ENCODE measurements around the gene ACTR3. TPM values are rescaled to one million over a fixed set of nuclear protein-coding genes. Genes with fewer than 3 reads are reported as not detected.
"Not testable (repeated sequence)": the region's sequence is repeated elsewhere in the genome, so short reads cannot be mapped to it uniquely, and the experiment has no call there.

Gene ACTR3
- total RNA-seq, 1 donor from 2014 or later, result 173 TPM

GRCh38 chr2:113940891-113941290 is 51.0 kb downstream of the ACTR3 start:
- no peak for ATAC-seq
- intact Hi-C loops (cut with DNase I), result no loop called here
- no peak for DNase-seq (ENCODE audit: low spot score)

- intact Hi-C loops (cut with DNase I); DNase-seq (ENCODE audit: low spot score); ATAC-seq: not testable (repeated sequence)
These were observed 55.9 kb downstream of the ACTR3 start for GRCh38 chr2:113945784-113946183.

- DNase-seq (ENCODE audit: low spot score); intact Hi-C loops (cut with DNase I); ATAC-seq: not testable (repeated sequence)
These were observed 61.0 kb downstream of the ACTR3 start for GRCh38 chr2:113950906-113951305.

GRCh38 chr2:113961000-113961399 is 71.1 kb downstream of the ACTR3 start:
- DNase-seq (ENCODE audit: low spot score) (no peak), ATAC-seq (no peak)
- intact Hi-C loops (cut with DNase I), result no loop called here

GRCh38 chr2:113962692-113963480 is 73.0 kb downstream of the ACTR3 start:
- no peak for DNase-seq (ENCODE audit: low spot score)
- ATAC-seq, result peak; percentile 38
- intact Hi-C loops (cut with DNase I), result no loop called here

- ATAC-seq, result no peak
- no peak for DNase-seq (ENCODE audit: low spot score)
- intact Hi-C loops (cut with DNase I), result no loop called here
These were observed 74.1 kb downstream of the ACTR3 start for GRCh38 chr2:113963965-113964364.

- DNase-seq (ENCODE audit: low spot score), result no peak
- ATAC-seq, result no peak
- intact Hi-C loops (cut with DNase I), result no loop called here
These were observed 74.5 kb downstream of the ACTR3 start for GRCh38 chr2:113964436-113964835.

GRCh38 chr2:113965228-113965627 is 75.3 kb downstream of the ACTR3 start:
- no peak for DNase-seq (ENCODE audit: low spot score)
- no peak for ATAC-seq
- intact Hi-C loops (cut with DNase I), result no loop called here

- ATAC-seq (peak; percentile 36), DNase-seq (ENCODE audit: low spot score) (no peak)
- intact Hi-C loops (cut with DNase I), result no loop called here
These were observed 75.8 kb downstream of the ACTR3 start for GRCh38 chr2:113965644-113966043.

GRCh38 chr2:113966171-113966570 is 76.3 kb downstream of the ACTR3 start:
- no peak for DNase-seq (ENCODE audit: low spot score)
- intact Hi-C loops (cut with DNase I), result no loop called here
- ATAC-seq, result no peak

- ATAC-seq (peak; percentile 32), DNase-seq (ENCODE audit: low spot score) (no peak)
- intact Hi-C loops (cut with DNase I), result no loop called here
These were observed 76.9 kb downstream of the ACTR3 start for GRCh38 chr2:113966832-113967231.

- ATAC-seq (no peak), DNase-seq (ENCODE audit: low spot score) (no peak)
- intact Hi-C loops (cut with DNase I), result no loop called here
These were observed 77.4 kb downstream of the ACTR3 start for GRCh38 chr2:113967272-113967671.

GRCh38 chr2:113972766-113973165 is 82.9 kb downstream of the ACTR3 start:
- no peak for ATAC-seq
- no peak for DNase-seq (ENCODE audit: low spot score)
- intact Hi-C loops (cut with DNase I), result no loop called here

- DNase-seq (ENCODE audit: low spot score) (no peak), ATAC-seq (no peak)
- intact Hi-C loops (cut with DNase I), result no loop called here
These were observed 83.9 kb downstream of the ACTR3 start for GRCh38 chr2:113973810-113974209.

- DNase-seq (ENCODE audit: low spot score) (no peak), ATAC-seq (no peak)
- intact Hi-C loops (cut with DNase I), result no loop called here
These were observed 84.8 kb downstream of the ACTR3 start for GRCh38 chr2:113974727-113975126.

GRCh38 chr2:113976277-113976928 is 86.5 kb downstream of the ACTR3 start:
- ATAC-seq (no peak), DNase-seq (ENCODE audit: low spot score) (no peak)
- intact Hi-C loops (cut with DNase I), result no loop called here

- DNase-seq (ENCODE audit: low spot score) (no peak), ATAC-seq (no peak)
- intact Hi-C loops (cut with DNase I), result no loop called here
These were observed 87.3 kb downstream of the ACTR3 start for GRCh38 chr2:113977060-113977659.

- ATAC-seq (peak; percentile 55), DNase-seq (ENCODE audit: low spot score) (no peak)
- intact Hi-C loops (cut with DNase I), result no loop called here
These were observed 88.0 kb downstream of the ACTR3 start for GRCh38 chr2:113977660-113978523.

- DNase-seq (ENCODE audit: low spot score) (no peak), ATAC-seq (no peak)
- intact Hi-C loops (cut with DNase I), result no loop called here
These were observed 88.8 kb downstream of the ACTR3 start for GRCh38 chr2:113978524-113979190.

Measured in sciatic nerve (tissue), 2 donors.